ENCODE data around the gene RBMS1. TPM values are rescaled to one million over a fixed set of nuclear protein-coding genes. Genes with fewer than 3 reads are reported as not detected.

The RBMS1 gene
- total and polyA plus RNA-seq, 5 donors from 2014 or later: 27.9 to 58.4 (median 33.5) TPM

GRCh38 chr2:160431441-160431840 lies 62.2 kb downstream of the RBMS1 start:
- Histone ChIP-seq H3K9me3 (ENCODE audit: control insufficient read depth in 2 of 2, low read length in 2 of 2) (no peaks in the 10 kb centered on the region), H3K27me3 (ENCODE audit: control insufficient read depth, insufficient read depth, low read length) (peaks cover 5% of the 10 kb centered on the region), H3K36me3 (ENCODE audit: control insufficient read depth, insufficient read depth, low read length) (no peaks in the 10 kb centered on the region), H3K4me3 (ENCODE audit: low read depth, low read length) (no peak overlapping the region), H3K27ac (ENCODE audit: insufficient read depth, low read length, poor library complexity, severe bottlenecking) (no peak overlapping the region), H3K4me1 (ENCODE audit: control insufficient read depth, insufficient read depth, low read length, poor library complexity, severe bottlenecking) (peaks cover 23% of the 10 kb centered on the region)
- Mint-ChIP-seq H3K27ac (no peak overlapping the region), H3K4me1 (peaks cover 10 to 25% (median 24%) of the 10 kb centered on the region in 4 donors), H3K4me3 (peak overlapping the region in 1 of 4 donors; percentile 31), H3K36me3 (no peaks in the 10 kb centered on the region), H3K27me3 (peaks cover 8% of the 10 kb centered on the region), H3K9me3 (peaks cover 0 to 2% (median 0%) of the 10 kb centered on the region in 7 donors)
- DNase-seq: no peak
- ATAC-seq (ENCODE audit: low read depth in 2 of 2): no peak

- Mint-ChIP-seq H3K36me3 (no peaks in the 10 kb centered on the region), H3K9me3 (peaks cover 0 to 1% (median 0%) of the 10 kb centered on the region in 7 donors), H3K4me3 (no peak overlapping the region), H3K4me1 (peaks cover 10 to 28% (median 24%) of the 10 kb centered on the region in 4 donors), H3K27me3 (peaks cover 4% of the 10 kb centered on the region), H3K27ac (peak overlapping the region; percentile 38 to 87 (median 48))
- peaks cover 4% of the 10 kb centered on the region for H3K27me3 ChIP-seq (ENCODE audit: control insufficient read depth, insufficient read depth, low read length)
- DNase-seq (no peak), ATAC-seq (ENCODE audit: low read depth in 2 of 2) (no peak)
- H3K36me3 ChIP-seq (ENCODE audit: control insufficient read depth, insufficient read depth, low read length): no peaks in the 10 kb centered on the region
- no peak overlapping the region for H3K4me3 ChIP-seq (ENCODE audit: low read depth, low read length)
- no peaks in the 10 kb centered on the region for H3K9me3 ChIP-seq (ENCODE audit: control insufficient read depth in 2 of 2, low read length in 2 of 2)
- H3K4me1 ChIP-seq (ENCODE audit: control insufficient read depth, insufficient read depth, low read length, poor library complexity, severe bottlenecking): peaks cover 23% of the 10 kb centered on the region
- no peak overlapping the region for H3K27ac ChIP-seq (ENCODE audit: insufficient read depth, low read length, poor library complexity, severe bottlenecking)
Observed at GRCh38 chr2:160430001-160430344, 63.6 kb downstream of the RBMS1 start.

- ATAC-seq (ENCODE audit: low read depth in 2 of 2) (peak; percentile 42 to 43), DNase-seq (peak in 2 of 3 donors; percentile 40 to 77)
Observed at GRCh38 chr2:160429248-160430000, 64.2 kb downstream of the RBMS1 start.

GRCh38 chr2:160428405-160428763 lies 65.2 kb downstream of the RBMS1 start:
- DNase-seq (no peak), ATAC-seq (ENCODE audit: low read depth in 2 of 2) (no peak)
- H3K4me3 ChIP-seq (ENCODE audit: low read depth, low read length): peak overlapping the region; percentile 55
- H3K9me3 ChIP-seq (ENCODE audit: control insufficient read depth in 2 of 2, low read length in 2 of 2): no peaks in the 10 kb centered on the region
- no peaks in the 10 kb centered on the region for H3K36me3 ChIP-seq (ENCODE audit: control insufficient read depth, insufficient read depth, low read length)
- H3K4me1 Mint-ChIP-seq: peaks cover 13 to 32% (median 26%) of the 10 kb centered on the region in 4 donors
- no peak overlapping the region for H3K27ac ChIP-seq (ENCODE audit: insufficient read depth, low read length, poor library complexity, severe bottlenecking)
- H3K27me3 ChIP-seq (ENCODE audit: control insufficient read depth, insufficient read depth, low read length): peaks cover 1% of the 10 kb centered on the region
- peak overlapping the region; percentile 42 to 85 (median 76) for H3K4me3 Mint-ChIP-seq
- H3K27me3 Mint-ChIP-seq: no peaks in the 10 kb centered on the region
- peaks cover 23% of the 10 kb centered on the region for H3K4me1 ChIP-seq (ENCODE audit: control insufficient read depth, insufficient read depth, low read length, poor library complexity, severe bottlenecking)
- peaks cover 0 to 1% (median 0%) of the 10 kb centered on the region in 7 donors for H3K9me3 Mint-ChIP-seq
- H3K36me3 Mint-ChIP-seq: no peaks in the 10 kb centered on the region
- H3K27ac Mint-ChIP-seq: peak overlapping the region; percentile 56 to 74 (median 60)

More at GRCh38 chr2:160429248-160430000, 64.2 kb downstream of the RBMS1 start:
- Mint-ChIP-seq H3K27me3 (no peaks in the 10 kb centered on the region), H3K36me3 (no peaks in the 10 kb centered on the region), H3K27ac (peak overlapping the region; percentile 38 to 87 (median 48)), H3K4me3 (no peak overlapping the region), H3K9me3 (peaks cover 0 to 1% (median 0%) of the 10 kb centered on the region in 7 donors), H3K4me1 (peaks cover 10 to 28% (median 24%) of the 10 kb centered on the region in 4 donors)
- Histone ChIP-seq H3K4me1 (ENCODE audit: control insufficient read depth, insufficient read depth, low read length, poor library complexity, severe bottlenecking) (peaks cover 23% of the 10 kb centered on the region), H3K9me3 (ENCODE audit: control insufficient read depth in 2 of 2, low read length in 2 of 2) (no peaks in the 10 kb centered on the region), H3K27me3 (ENCODE audit: control insufficient read depth, insufficient read depth, low read length) (peaks cover 1% of the 10 kb centered on the region), H3K4me3 (ENCODE audit: low read depth, low read length) (peak overlapping the region; percentile 55), H3K36me3 (ENCODE audit: control insufficient read depth, insufficient read depth, low read length) (no peaks in the 10 kb centered on the region), H3K27ac (ENCODE audit: insufficient read depth, low read length, poor library complexity, severe bottlenecking) (no peak overlapping the region)

GRCh38 chr2:160427629-160428404 lies 65.8 kb downstream of the RBMS1 start:
- Histone ChIP-seq H3K27ac (ENCODE audit: insufficient read depth, low read length, poor library complexity, severe bottlenecking) (no peak overlapping the region), H3K36me3 (ENCODE audit: control insufficient read depth, insufficient read depth, low read length) (no peaks in the 10 kb centered on the region), H3K4me1 (ENCODE audit: control insufficient read depth, insufficient read depth, low read length, poor library complexity, severe bottlenecking) (peaks cover 23% of the 10 kb centered on the region), H3K27me3 (ENCODE audit: control insufficient read depth, insufficient read depth, low read length) (peaks cover 1% of the 10 kb centered on the region), H3K4me3 (ENCODE audit: low read depth, low read length) (peak overlapping the region; percentile 55), H3K9me3 (ENCODE audit: control insufficient read depth in 2 of 2, low read length in 2 of 2) (no peaks in the 10 kb centered on the region)
- Mint-ChIP-seq H3K27ac (peak overlapping the region; percentile 56 to 74 (median 60)), H3K4me3 (peak overlapping the region; percentile 42 to 85 (median 76)), H3K27me3 (no peaks in the 10 kb centered on the region), H3K9me3 (peaks cover 0 to 1% (median 0%) of the 10 kb centered on the region in 7 donors), H3K36me3 (no peaks in the 10 kb centered on the region), H3K4me1 (peaks cover 17 to 35% (median 29%) of the 10 kb centered on the region in 4 donors)
- ATAC-seq (ENCODE audit: low read depth in 2 of 2) (peak; percentile 84 to 87), DNase-seq (peak; percentile 21 to 84 (median 63))

- Histone ChIP-seq H3K27me3 (ENCODE audit: control insufficient read depth, insufficient read depth, low read length) (no peaks in the 10 kb centered on the region), H3K4me3 (ENCODE audit: low read depth, low read length) (no peak overlapping the region), H3K4me1 (ENCODE audit: control insufficient read depth, insufficient read depth, low read length, poor library complexity, severe bottlenecking) (peaks cover 31% of the 10 kb centered on the region), H3K36me3 (ENCODE audit: control insufficient read depth, insufficient read depth, low read length) (no peaks in the 10 kb centered on the region), H3K9me3 (ENCODE audit: control insufficient read depth in 2 of 2, low read length in 2 of 2) (no peaks in the 10 kb centered on the region), H3K27ac (ENCODE audit: insufficient read depth, low read length, poor library complexity, severe bottlenecking) (no peak overlapping the region)
- DNase-seq (no peak), ATAC-seq (ENCODE audit: low read depth in 2 of 2) (no peak)
- Mint-ChIP-seq H3K27me3 (no peaks in the 10 kb centered on the region), H3K4me1 (peaks cover 27 to 47% (median 37%) of the 10 kb centered on the region in 4 donors), H3K9me3 (peaks cover 0 to 2% (median 0%) of the 10 kb centered on the region in 7 donors), H3K36me3 (no peaks in the 10 kb centered on the region), H3K4me3 (peak overlapping the region in 1 of 4 donors; percentile 20), H3K27ac (no peak overlapping the region)
Observed at GRCh38 chr2:160426604-160427003, 67.0 kb downstream of the RBMS1 start.

GRCh38 chr2:160425434-160426151 lies 68.0 kb downstream of the RBMS1 start:
- no peak overlapping the region for H3K27ac ChIP-seq (ENCODE audit: insufficient read depth, low read length, poor library complexity, severe bottlenecking)
- H3K9me3 Mint-ChIP-seq: peaks cover 0 to 2% (median 0%) of the 10 kb centered on the region in 7 donors
- no peak overlapping the region for H3K4me3 ChIP-seq (ENCODE audit: low read depth, low read length)
- H3K4me3 Mint-ChIP-seq: no peak overlapping the region
- H3K27ac Mint-ChIP-seq: peak overlapping the region in 1 of 3 donors; percentile 79
- H3K36me3 Mint-ChIP-seq: no peaks in the 10 kb centered on the region
- peaks cover 26 to 55% (median 40%) of the 10 kb centered on the region in 4 donors for H3K4me1 Mint-ChIP-seq
- no peaks in the 10 kb centered on the region for H3K27me3 Mint-ChIP-seq
- H3K9me3 ChIP-seq (ENCODE audit: control insufficient read depth in 2 of 2, low read length in 2 of 2): no peaks in the 10 kb centered on the region
- H3K36me3 ChIP-seq (ENCODE audit: control insufficient read depth, insufficient read depth, low read length): no peaks in the 10 kb centered on the region
- no peaks in the 10 kb centered on the region for H3K27me3 ChIP-seq (ENCODE audit: control insufficient read depth, insufficient read depth, low read length)
- no peak for DNase-seq
- peaks cover 31% of the 10 kb centered on the region for H3K4me1 ChIP-seq (ENCODE audit: control insufficient read depth, insufficient read depth, low read length, poor library complexity, severe bottlenecking)
- ATAC-seq (ENCODE audit: low read depth in 2 of 2): no peak
